ENCODE results near the gene DPP6. TPM values are rescaled to one million over a fixed set of nuclear protein-coding genes. Genes with fewer than 3 reads are reported as not detected.
"Not testable (repeated sequence)": the region's sequence is repeated elsewhere in the genome, so short reads cannot be mapped to it uniquely, and the experiment has no call there.

The DPP6 gene
- total and polyA plus RNA-seq, 2 experiments from 2014 or later = 0.21 TPM; not detected in 1

DNA sequence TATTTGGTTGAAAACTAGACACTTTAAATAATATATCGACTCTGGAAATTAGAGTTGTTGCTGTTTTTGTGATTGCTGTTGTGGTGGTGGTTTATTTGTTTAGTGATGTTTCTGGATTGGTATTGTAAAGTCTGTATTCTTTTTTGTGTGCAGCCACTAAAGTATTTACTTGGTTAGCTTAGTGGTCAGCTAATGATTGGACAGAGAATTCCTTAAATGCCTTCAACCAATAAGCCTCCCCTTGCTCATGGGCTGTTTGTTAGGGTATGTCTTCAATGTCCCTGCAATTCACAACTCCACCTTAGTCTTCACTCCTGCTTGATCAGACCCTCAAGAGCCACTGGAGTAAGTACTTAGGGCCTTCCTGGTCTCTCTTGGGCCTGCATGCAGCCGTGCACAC lies 879.7 kb downstream of the DPP6 start:
- no peaks in the 10 kb centered on the region for H3K9me3 ChIP-seq (ENCODE audit: low read depth)
- H3K27ac ChIP-seq = no peak overlapping the region
- H3K36me3 ChIP-seq = no peaks in the 10 kb centered on the region
- no peak for DNase-seq (ENCODE audit: low read depth in 1 of 2, low spot score in 1 of 2)
- no peaks in the 10 kb centered on the region for H3K4me1 ChIP-seq (ENCODE audit: low read depth)
- TF ChIP-seq, protein P1, sequence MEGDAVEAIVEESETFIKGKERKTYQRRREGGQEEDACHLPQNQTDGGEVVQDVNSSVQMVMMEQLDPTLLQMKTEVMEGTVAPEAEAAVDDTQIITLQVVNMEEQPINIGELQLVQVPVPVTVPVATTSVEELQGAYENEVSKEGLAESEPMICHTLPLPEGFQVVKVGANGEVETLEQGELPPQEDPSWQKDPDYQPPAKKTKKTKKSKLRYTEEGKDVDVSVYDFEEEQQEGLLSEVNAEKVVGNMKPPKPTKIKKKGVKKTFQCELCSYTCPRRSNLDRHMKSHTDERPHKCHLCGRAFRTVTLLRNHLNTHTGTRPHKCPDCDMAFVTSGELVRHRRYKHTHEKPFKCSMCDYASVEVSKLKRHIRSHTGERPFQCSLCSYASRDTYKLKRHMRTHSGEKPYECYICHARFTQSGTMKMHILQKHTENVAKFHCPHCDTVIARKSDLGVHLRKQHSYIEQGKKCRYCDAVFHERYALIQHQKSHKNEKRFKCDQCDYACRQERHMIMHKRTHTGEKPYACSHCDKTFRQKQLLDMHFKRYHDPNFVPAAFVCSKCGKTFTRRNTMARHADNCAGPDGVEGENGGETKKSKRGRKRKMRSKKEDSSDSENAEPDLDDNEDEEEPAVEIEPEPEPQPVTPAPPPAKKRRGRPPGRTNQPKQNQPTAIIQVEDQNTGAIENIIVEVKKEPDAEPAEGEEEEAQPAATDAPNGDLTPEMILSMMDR (IDR thresholded peaks at IDR 0.05; ENCODE audit: low read depth, low read length) = no peak
- H3K27me3 ChIP-seq = no peaks in the 10 kb centered on the region
- no peak overlapping the region for H3K4me3 ChIP-seq

DNA sequence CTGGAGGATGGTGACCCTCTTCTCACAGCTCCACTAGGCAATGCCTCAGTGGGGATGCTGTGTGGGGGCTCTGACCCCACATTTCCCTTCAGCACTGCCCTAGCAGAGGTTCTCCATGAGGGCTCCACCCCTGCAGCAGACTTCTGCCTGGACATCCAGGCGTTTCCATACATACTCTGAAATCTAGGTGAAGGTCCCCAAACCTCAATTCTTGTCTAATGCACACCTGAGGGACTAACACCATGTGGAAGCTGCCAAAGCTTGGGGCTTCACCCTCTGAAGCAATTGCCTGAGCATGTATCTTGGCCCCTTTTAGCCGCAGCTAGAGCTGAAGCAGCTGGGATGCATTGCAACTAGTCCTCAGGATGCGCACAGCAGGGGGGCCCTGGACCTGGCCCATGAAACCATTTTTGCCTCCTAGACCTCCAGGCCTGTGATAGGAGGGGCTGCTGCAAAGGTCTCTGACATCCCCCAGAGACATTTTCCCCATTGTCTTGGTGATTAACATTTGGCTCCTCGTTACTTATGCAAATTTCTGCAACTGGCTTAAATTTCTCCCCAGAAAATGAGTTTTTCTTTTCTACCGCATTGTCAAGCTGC lies 882.3 kb downstream of the DPP6 start:
- not testable (repeated sequence) for H3K36me3 ChIP-seq; H3K4me1 ChIP-seq (ENCODE audit: low read depth); H3K9me3 ChIP-seq (ENCODE audit: low read depth); DNase-seq (ENCODE audit: low read depth in 1 of 2, low spot score in 1 of 2); H3K4me3 ChIP-seq; H3K27me3 ChIP-seq; H3K27ac ChIP-seq

DNA sequence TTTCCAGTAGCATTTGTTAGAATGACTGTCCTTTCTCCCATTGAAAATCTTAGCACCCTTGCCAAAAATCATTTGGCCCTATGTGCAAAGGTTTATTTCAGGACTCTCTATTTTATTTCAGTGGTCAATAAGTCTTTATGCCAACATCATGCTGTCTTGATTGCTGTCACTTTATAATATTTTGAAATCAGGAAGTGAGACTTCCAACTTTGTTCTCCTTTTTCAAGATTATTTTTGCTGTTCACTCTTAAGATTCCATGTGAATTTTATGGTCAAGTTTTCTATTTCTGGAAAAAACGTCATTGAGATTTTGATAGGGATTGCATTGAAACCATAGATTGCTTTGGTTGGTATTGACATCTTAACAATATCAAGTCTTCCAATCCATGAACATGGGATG lies 885.6 kb downstream of the DPP6 start:
- no peaks in the 10 kb centered on the region for H3K36me3 ChIP-seq
- no peak overlapping the region for H3K27ac ChIP-seq
- no peak overlapping the region for H3K4me3 ChIP-seq
- DNase-seq (ENCODE audit: low read depth in 1 of 2, low spot score in 1 of 2) = no peak
- no peaks in the 10 kb centered on the region for H3K27me3 ChIP-seq
- no peaks in the 10 kb centered on the region for H3K9me3 ChIP-seq (ENCODE audit: low read depth)
- no peaks in the 10 kb centered on the region for H3K4me1 ChIP-seq (ENCODE audit: low read depth)
- TF ChIP-seq, protein P1 (IDR thresholded peaks at IDR 0.05; ENCODE audit: low read depth, low read length) = no peak

DNA sequence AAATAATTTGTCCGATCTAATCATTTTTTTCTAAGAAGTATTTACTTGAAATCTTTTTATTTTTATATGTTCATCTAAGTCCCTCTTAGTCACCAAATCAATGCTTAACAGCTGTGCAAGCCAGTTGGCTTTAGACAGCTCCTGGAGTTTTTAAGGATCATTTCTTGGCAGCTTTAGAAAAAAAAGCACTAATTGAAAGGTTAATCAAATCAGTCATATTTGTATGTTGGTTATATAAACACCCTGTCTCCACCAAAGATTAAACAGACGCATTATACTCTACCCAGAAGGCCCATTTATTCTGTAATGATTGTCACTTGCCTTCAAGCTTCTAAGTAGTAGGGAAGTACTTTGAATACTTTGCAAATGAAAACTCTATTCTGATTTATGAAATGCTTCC lies 890.5 kb downstream of the DPP6 start:
- no peak overlapping the region for H3K4me3 ChIP-seq
- TF ChIP-seq, protein P1 (IDR thresholded peaks at IDR 0.05; ENCODE audit: low read depth, low read length) = no peak
- no peaks in the 10 kb centered on the region for H3K4me1 ChIP-seq (ENCODE audit: low read depth)
- H3K36me3 ChIP-seq = peaks cover 28% of the 10 kb centered on the region
- no peak overlapping the region for H3K27ac ChIP-seq
- no peaks in the 10 kb centered on the region for H3K9me3 ChIP-seq (ENCODE audit: low read depth)
- H3K27me3 ChIP-seq = no peaks in the 10 kb centered on the region
- DNase-seq (ENCODE audit: low read depth in 1 of 2, low spot score in 1 of 2) = no peak

Measured in cardiac muscle cell (in vitro differentiated cells and primary cell).